ENCODE measurements around the gene KIRREL2. TPM values are rescaled to one million over a fixed set of nuclear protein-coding genes. Genes with fewer than 3 reads are reported as not detected.

Gene KIRREL2
- total and polyA plus RNA-seq, 9 of the 15 experiments (the other 6 are each of a cell fraction or from before 2014, with no cell fraction given) = 0.01 to 0.12 (median 0.09) TPM; not detected in 4

- TF ChIP-seq RUNX1 (IDR thresholded peaks at IDR 0.05; ENCODE audit: low read depth) (no peak), ZNF24 (IDR thresholded peaks at IDR 0.05) (no peak), NFATC3 (IDR thresholded peaks at IDR 0.05) (0 out of 2 replicates have a peak, but pooled peaks have one; percentile 26), NR1H2 (CRISPR knock-in tag; IDR thresholded peaks at IDR 0.05) (no peak), MITF (IDR thresholded peaks at IDR 0.05) (no peak), ARNT (IDR thresholded peaks at IDR 0.05) (no peak), RBM15 (IDR thresholded peaks at IDR 0.05; ENCODE audit: insufficient read depth, low read length) (no peak), TAF7 (tag; IDR thresholded peaks at IDR 0.05) (no peak), ZNF431 (CRISPR knock-in tag; IDR thresholded peaks at IDR 0.05) (no peak), ELF4 (CRISPR knock-in tag; IDR thresholded peaks at IDR 0.05) (no peak), MYNN (IDR thresholded peaks at IDR 0.05) (no peak), MYNN (CRISPR knock-in tag; IDR thresholded peaks at IDR 0.05) (no peak), ELK3 (CRISPR knock-in tag; IDR thresholded peaks at IDR 0.05) (no peak), MEIS2 (IDR thresholded peaks at IDR 0.05; ENCODE audit: partially characterized antibody) (no peak), SMAD3 (CRISPR knock-in tag; conservative IDR thresholded peaks at IDR 0.05) (no peak), BCL6 (CRISPR knock-in tag; IDR thresholded peaks at IDR 0.05) (no peak), CBX8 (IDR thresholded peaks at IDR 0.05; ENCODE audit: borderline replicate concordance, extremely low read depth, low read depth, low read length, poor library complexity, severe bottlenecking) (no peak), CHCHD3 (CRISPR knock-in tag; IDR thresholded peaks at IDR 0.05) (no peak), CBX1 (IDR thresholded peaks at IDR 0.05; ENCODE audit: low read depth) (no peak), AFF1 (IDR thresholded peaks at IDR 0.05; ENCODE audit: low read depth in 1 of 2, partially characterized antibody in 2 of 2) (no peak), CREM (IDR thresholded peaks at IDR 0.05; ENCODE audit: low read depth) (peak; percentile 91), SMAD4 (CRISPR knock-in tag; conservative IDR thresholded peaks at IDR 0.05) (no peak; the same call in 1 of the 2 replicates), HINFP (tag; conservative IDR thresholded peaks at IDR 0.05; ENCODE audit: low read depth) (no peak)
Measured at GRCh38 chr19:35899547-35900214, 43.0 kb downstream of the KIRREL2 start (continued).
